Measurements from ENCODE around the gene ACOXL. TPM values are rescaled to one million over a fixed set of nuclear protein-coding genes. Genes with fewer than 3 reads are reported as not detected.

ACOXL gene
- total RNA-seq, 6 experiments from 2014 or later = not detected

DNA sequence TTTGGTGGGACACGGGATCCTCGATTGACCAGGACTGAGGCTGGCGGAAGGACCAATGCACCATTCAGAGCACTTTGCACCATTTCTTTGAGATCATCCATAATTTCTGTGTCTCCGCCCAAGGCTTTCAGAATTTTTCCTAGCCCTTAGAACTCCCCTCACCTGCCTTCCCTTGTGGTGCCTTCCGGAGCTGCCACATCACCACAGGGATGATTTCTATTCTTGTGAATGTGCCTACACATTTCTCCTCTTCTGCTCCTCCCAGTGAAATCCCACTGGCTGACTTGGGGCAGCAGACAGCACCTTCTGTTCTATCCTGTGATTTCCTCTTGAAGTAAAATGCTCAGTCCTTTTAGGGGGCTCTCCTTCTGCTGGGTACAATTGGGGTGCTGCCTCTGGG is 11.2 kb downstream of the ACOXL start:
- WGBS (ENCODE audit: insufficient coverage, low coverage, low lambda C conversion rate, missing lambda C conversion rate) = 78% methylated on average over 3 of the region's 5 CpGs
- no peaks in the 10 kb centered on the region for H3K27me3 ChIP-seq

DNA sequence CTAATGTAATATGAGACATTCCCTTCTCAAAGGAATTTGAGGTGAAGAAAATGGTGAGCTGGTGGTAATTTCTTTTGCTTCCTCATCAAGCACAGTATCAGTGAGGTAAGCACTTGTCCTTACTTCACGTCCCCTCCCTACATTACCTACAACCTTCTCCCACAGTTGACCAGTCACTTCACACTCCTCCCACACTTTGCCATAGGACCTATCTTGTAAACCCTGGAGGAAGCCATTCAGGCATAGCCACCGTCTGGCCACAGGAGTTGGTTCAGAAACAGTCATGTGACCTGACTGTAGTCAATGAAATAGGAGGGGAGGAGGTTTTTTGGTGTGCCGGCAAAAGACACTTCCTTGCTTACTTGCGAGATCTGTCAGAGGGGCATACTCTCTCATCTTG is 12.1 kb downstream of the ACOXL start:
- Histone ChIP-seq H3K9me3 (no peaks in the 10 kb centered on the region), H3K4me3 (no peak overlapping the region), H3K36me3 (no peaks in the 10 kb centered on the region), H3K27me3 (no peaks in the 10 kb centered on the region), H3K27ac (no peak overlapping the region), H3K4me1 (no peaks in the 10 kb centered on the region)
- no peak for ATAC-seq
- 80% methylated on average over 4 of the region's 4 CpGs for WGBS (ENCODE audit: insufficient coverage, low coverage, low lambda C conversion rate, missing lambda C conversion rate)
- DNase-seq = no peak
- intact Hi-C loops (cut with DNase I) = no loop called here
- TF ChIP-seq POLR2A (IDR thresholded peaks at IDR 0.05) = no peak
- TF ChIP-seq, protein P1, sequence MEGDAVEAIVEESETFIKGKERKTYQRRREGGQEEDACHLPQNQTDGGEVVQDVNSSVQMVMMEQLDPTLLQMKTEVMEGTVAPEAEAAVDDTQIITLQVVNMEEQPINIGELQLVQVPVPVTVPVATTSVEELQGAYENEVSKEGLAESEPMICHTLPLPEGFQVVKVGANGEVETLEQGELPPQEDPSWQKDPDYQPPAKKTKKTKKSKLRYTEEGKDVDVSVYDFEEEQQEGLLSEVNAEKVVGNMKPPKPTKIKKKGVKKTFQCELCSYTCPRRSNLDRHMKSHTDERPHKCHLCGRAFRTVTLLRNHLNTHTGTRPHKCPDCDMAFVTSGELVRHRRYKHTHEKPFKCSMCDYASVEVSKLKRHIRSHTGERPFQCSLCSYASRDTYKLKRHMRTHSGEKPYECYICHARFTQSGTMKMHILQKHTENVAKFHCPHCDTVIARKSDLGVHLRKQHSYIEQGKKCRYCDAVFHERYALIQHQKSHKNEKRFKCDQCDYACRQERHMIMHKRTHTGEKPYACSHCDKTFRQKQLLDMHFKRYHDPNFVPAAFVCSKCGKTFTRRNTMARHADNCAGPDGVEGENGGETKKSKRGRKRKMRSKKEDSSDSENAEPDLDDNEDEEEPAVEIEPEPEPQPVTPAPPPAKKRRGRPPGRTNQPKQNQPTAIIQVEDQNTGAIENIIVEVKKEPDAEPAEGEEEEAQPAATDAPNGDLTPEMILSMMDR (IDR thresholded peaks at IDR 0.05) = no peak

More for the DNA sequence above, 11.2 kb downstream of the ACOXL start:
- no peaks in the 10 kb centered on the region for H3K36me3 ChIP-seq
- TF ChIP-seq POLR2A (IDR thresholded peaks at IDR 0.05) = no peak
- TF ChIP-seq, protein P1 (IDR thresholded peaks at IDR 0.05) = no peak
- intact Hi-C loops (cut with DNase I) = no loop called here
- DNase-seq (no peak), ATAC-seq (no peak)
- H3K9me3 ChIP-seq = no peaks in the 10 kb centered on the region
- H3K4me1 ChIP-seq = no peaks in the 10 kb centered on the region
- H3K4me3 ChIP-seq = no peak overlapping the region
- H3K27ac ChIP-seq = no peak overlapping the region

DNA sequence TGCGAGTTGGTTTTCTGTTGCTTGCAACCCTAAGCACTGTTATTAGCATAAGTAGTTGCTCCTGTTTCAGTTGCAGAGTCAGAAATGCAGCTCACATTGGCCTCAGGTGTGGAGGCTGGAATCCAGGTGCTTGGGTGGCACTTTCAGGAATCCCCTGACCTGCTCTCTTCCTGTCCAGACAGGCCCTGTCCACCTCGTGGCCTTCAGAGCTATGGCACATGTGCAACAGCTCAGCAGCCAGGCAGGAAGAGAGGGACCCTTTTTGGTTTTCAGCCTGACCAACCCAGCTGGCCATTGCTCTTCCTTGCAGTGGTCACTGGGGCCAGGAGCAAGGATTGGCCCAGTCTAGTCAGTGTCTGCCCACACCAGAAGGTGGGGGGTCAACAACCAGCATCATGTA is 12.7 kb downstream of the ACOXL start:
- intact Hi-C loops (cut with DNase I) = no loop called here
- Histone ChIP-seq H3K4me3 (no peak overlapping the region), H3K27ac (no peak overlapping the region), H3K27me3 (no peaks in the 10 kb centered on the region), H3K36me3 (no peaks in the 10 kb centered on the region), H3K9me3 (no peaks in the 10 kb centered on the region), H3K4me1 (no peaks in the 10 kb centered on the region)
- DNase-seq (no peak), ATAC-seq (no peak)
- no peak for TF ChIP-seq POLR2A (IDR thresholded peaks at IDR 0.05)
- TF ChIP-seq, protein P1 (IDR thresholded peaks at IDR 0.05) = no peak
- WGBS (ENCODE audit: insufficient coverage, low coverage, low lambda C conversion rate, missing lambda C conversion rate) = 100% methylated on average over 1 of the region's 2 CpGs

DNA sequence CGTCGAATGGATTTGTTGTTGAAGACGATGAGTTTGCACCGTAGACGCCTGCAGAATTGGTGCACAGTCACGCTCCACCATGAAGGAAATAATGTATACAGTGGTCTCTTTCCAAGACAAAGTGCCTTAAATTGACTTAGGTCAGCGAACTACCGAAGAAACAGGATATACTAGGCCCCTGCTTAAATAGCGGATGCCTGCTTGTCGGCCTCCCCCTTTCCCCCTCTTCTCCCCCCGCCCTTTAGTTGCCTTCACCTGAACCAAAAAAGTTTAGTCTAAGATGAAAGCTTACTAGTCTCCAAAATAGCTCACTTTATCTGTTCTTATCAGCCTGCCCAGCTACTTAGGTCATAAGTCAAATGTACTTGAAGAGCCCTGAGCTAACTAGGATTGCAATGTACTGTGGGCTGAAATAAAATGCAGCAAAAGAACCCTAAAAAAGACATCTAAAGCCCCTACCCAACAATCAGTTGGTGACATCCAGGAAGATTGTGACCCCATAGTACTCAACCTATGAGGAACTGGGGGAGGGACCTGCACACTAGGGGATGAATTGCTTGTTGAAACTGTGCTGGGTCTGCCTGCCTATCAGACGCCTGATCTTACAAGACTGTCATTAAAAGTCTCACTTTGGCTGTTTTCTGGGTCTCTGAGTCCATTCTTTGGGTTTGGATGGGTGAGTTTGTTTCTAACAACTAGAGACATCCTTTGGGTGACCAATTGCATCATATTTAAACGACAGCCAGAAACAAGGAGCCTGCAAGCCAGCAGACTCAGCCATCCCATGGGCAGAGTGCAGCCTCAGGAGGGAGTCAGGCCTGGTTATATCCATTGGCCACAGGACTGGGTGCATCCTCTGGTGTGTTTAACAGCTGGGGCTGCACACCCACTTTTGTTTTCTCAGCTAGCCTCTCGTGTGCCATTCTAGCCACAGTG is 14.5 kb downstream of the ACOXL start:
- no peaks in the 10 kb centered on the region for H3K36me3 ChIP-seq
- TF ChIP-seq, protein P1 (IDR thresholded peaks at IDR 0.05) = no peak
- TF ChIP-seq POLR2A (IDR thresholded peaks at IDR 0.05) = no peak

More for the DNA sequence above, 14.5 kb downstream of the ACOXL start:
- Histone ChIP-seq H3K27me3 (no peaks in the 10 kb centered on the region), H3K4me1 (no peaks in the 10 kb centered on the region), H3K9me3 (no peaks in the 10 kb centered on the region), H3K27ac (no peak overlapping the region), H3K4me3 (no peak overlapping the region)
- WGBS (ENCODE audit: insufficient coverage, low coverage, low lambda C conversion rate, missing lambda C conversion rate) = 74% methylated on average over 13 of the region's 14 CpGs
- intact Hi-C loops (cut with DNase I) = no loop called here
- no peak for ATAC-seq
- DNase-seq = no peak

All from right lobe of liver (tissue), 6 donors.